H1 (cell line): ENCODE measurements around the gene GIPC2. TPM values are rescaled to one million over a fixed set of nuclear protein-coding genes. Genes with fewer than 3 reads are reported as not detected.

Experiments used
- CTCF ChIA-PET: fragments of 300-600 bp; sonication (Branson Sonifier 250); formaldehyde crosslinking; loops from one replicate; lab custom pipeline; 2021; ENCODE audit not compliant: partially characterized antibody; lab: Charles Lee
- POLR2A ChIA-PET: fragments of 300-600 bp; sonication (Branson Sonifier 250); formaldehyde crosslinking; loops from one replicate; lab custom pipeline; 2021; ENCODE audit warnings: inconsistent platforms; ENCODE audit not compliant: partially characterized antibody; lab: Charles Lee
- DNase-seq, 2 experiments: peaks; one replicate each; pipeline versions ENCODE4 v3.0.0 to v3.0.0-alpha.2; 2010 to 2022; ENCODE audit warnings: low spot score in 2 of 2, low read depth in 1 of 2, mixed read lengths in 1 of 2
- FAIRE-seq: peaks from 2 replicates; lab custom pipeline; 2011; peaks lifted over from hg19 to GRCh38; lab: Jason Lieb, UNC
- H2AFZ ChIP-seq: 2 replicates; pipeline ENCODE4 v1.8.1; 2012; ENCODE audit warnings: low read length, inconsistent platforms
- H2AK5ac ChIP-seq: 2 replicates; pipeline ENCODE4 v1.6.1; 2013; ENCODE audit warnings: low read depth, low read length
- H2BK120ac ChIP-seq: replicated peaks from 2 replicates; pipeline ENCODE3; 2013; ENCODE audit warnings: low read depth, low read length, inconsistent platforms
- H2BK12ac ChIP-seq: 2 replicates; pipeline ENCODE4 v1.6.1; 2013; ENCODE audit warnings: low read depth, low read length
- H2BK15ac ChIP-seq: 2 replicates; pipeline ENCODE4 v1.6.1; 2013; ENCODE audit warnings: low read length
- H2BK20ac ChIP-seq: 2 replicates; pipeline ENCODE4 v1.6.1; 2013; ENCODE audit warnings: low read length
- H2BK5ac ChIP-seq: 2 replicates; pipeline ENCODE4 v1.6.1; 2013; ENCODE audit warnings: low read depth, low read length
- H3K14ac ChIP-seq: 2 replicates; pipeline ENCODE4 v1.6.1; 2013; ENCODE audit warnings: inconsistent platforms; ENCODE audit not compliant: insufficient read length
- H3K18ac ChIP-seq: 2 replicates; pipeline ENCODE4 v1.6.1; 2013; ENCODE audit warnings: low read length; ENCODE audit errors: extremely low read depth
- H3K23ac ChIP-seq: 2 replicates; pipeline ENCODE4 v1.6.1; 2013; ENCODE audit warnings: inconsistent platforms; ENCODE audit not compliant: insufficient read length
- H3K23me2 ChIP-seq: 2 replicates; pipeline ENCODE4 v1.6.1; 2013; ENCODE audit warnings: low read depth, low read length
- H3K27ac ChIP-seq: 2 replicates; pipeline ENCODE4 v1.6.1; 2011; ENCODE audit warnings: low read depth, low read length, inconsistent platforms
- H3K27me3 ChIP-seq, 4 experiments: replicated peaks in 1 of 4; 1 replicate in 1 of 4; 2 replicates in 3 of 4; pipeline versions ENCODE4 v1.6.1 to v1.8.1; 2011 to 2013; ENCODE audit warnings: low read length in 3 of 4, mild to moderate bottlenecking in 3 of 4, inconsistent platforms in 2 of 4, mixed read lengths in 2 of 4, moderate library complexity in 1 of 4; ENCODE audit not compliant: control insufficient read depth in 3 of 4, insufficient read depth in 3 of 4; ENCODE audit errors: extremely low read depth in 1 of 4
- H3K36me3 ChIP-seq, 4 experiments: 2 replicates each; pipeline versions ENCODE4 v1.6.1 to v1.8.1; 2011 to 2013; ENCODE audit warnings: mild to moderate bottlenecking in 4 of 4, low read length in 3 of 4, moderate library complexity in 2 of 4, control low read depth in 1 of 4, inconsistent platforms in 1 of 4; ENCODE audit not compliant: insufficient read depth in 4 of 4, control insufficient read depth in 2 of 4
- H3K4ac ChIP-seq: replicated peaks from 2 replicates; pipeline ENCODE3; 2013; ENCODE audit warnings: low read length, low read depth, mixed read lengths, inconsistent platforms; ENCODE audit not compliant: insufficient read length
- H3K4me1 ChIP-seq, 4 experiments: replicated peaks in 1 of 4; 1 replicate in 1 of 4; 2 replicates in 3 of 4; pipeline versions ENCODE4 v1.6.1 to v1.8.1; 2011 to 2013; ENCODE audit warnings: low read length in 3 of 4, inconsistent platforms in 2 of 4, mixed read lengths in 1 of 4; ENCODE audit not compliant: insufficient read depth in 4 of 4, control insufficient read depth in 3 of 4
- H3K4me2 ChIP-seq, 2 experiments: 2 replicates each; pipeline versions ENCODE4 v1.6.1 to v1.8.1; 2011 to 2013; ENCODE audit warnings: low read depth in 2 of 2, low read length in 2 of 2, control low read depth in 1 of 2, inconsistent platforms in 1 of 2, mild to moderate bottlenecking in 1 of 2; ENCODE audit not compliant: insufficient read depth in 1 of 2
- H3K4me3 ChIP-seq, 4 experiments: fragments of 200-600, 300-600 bp in 1 of 4; sonication (generic), shearing (Covaris generic), sonication (Bioruptor Twin) in 1 of 4; 2 replicates each; pipeline versions ENCODE4 v1.5.1 to v1.8.1; 2011 to 2016; ENCODE audit warnings: low read length in 4 of 4, low read depth in 3 of 4, control low read depth in 2 of 4, inconsistent platforms in 2 of 4, mild to moderate bottlenecking in 2 of 4, mixed read lengths in 1 of 4, moderate library complexity in 1 of 4; ENCODE audit not compliant: insufficient read depth in 2 of 4; ENCODE audit errors: extremely low read depth in 1 of 4
- H3K56ac ChIP-seq: replicated peaks from 2 replicates; pipeline ENCODE3; 2013; ENCODE audit warnings: low read depth, mild to moderate bottlenecking, mixed read lengths, low read length, inconsistent platforms; ENCODE audit not compliant: insufficient read length
- H3K79me1 ChIP-seq: 2 replicates; pipeline ENCODE4 v1.6.1; 2013; ENCODE audit warnings: low read depth, low read length, control low read depth
- H3K79me2 ChIP-seq, 2 experiments: 2 replicates each; pipeline versions ENCODE4 v1.6.1 to v1.8.1; 2012 to 2013; ENCODE audit warnings: low read length in 2 of 2, mild to moderate bottlenecking in 2 of 2, inconsistent platforms in 1 of 2; ENCODE audit not compliant: insufficient read depth in 2 of 2, control insufficient read depth in 1 of 2
- H3K9ac ChIP-seq, 4 experiments: replicated peaks in 1 of 4; 1 replicate in 1 of 4; 2 replicates in 3 of 4; pipeline versions ENCODE4 v1.6.1 to v1.8.1; 2011 to 2013; ENCODE audit warnings: low read depth in 3 of 4, low read length in 3 of 4, control low read depth in 2 of 4, mild to moderate bottlenecking in 2 of 4, moderate library complexity in 2 of 4, inconsistent platforms in 1 of 4; ENCODE audit errors: extremely low read depth in 1 of 4
- H3K9me3 ChIP-seq, 2 experiments: 2 replicates each; pipeline versions ENCODE4 v1.6.1 to v1.8.1; 2012 to 2013; ENCODE audit warnings: mild to moderate bottlenecking in 2 of 2, moderate library complexity in 2 of 2, control low read depth in 1 of 2, inconsistent platforms in 1 of 2, low read depth in 1 of 2, low read length in 1 of 2, mixed read lengths in 1 of 2; ENCODE audit not compliant: insufficient read depth in 2 of 2
- H4K20me1 ChIP-seq, 2 experiments: replicated peaks in 1 of 2; 2 replicates each; pipeline versions ENCODE3 to v1.8.1; 2011 to 2013; ENCODE audit warnings: inconsistent platforms in 2 of 2, low read length in 2 of 2, mild to moderate bottlenecking in 1 of 2; ENCODE audit not compliant: insufficient read depth in 2 of 2, control insufficient read depth in 1 of 2
- H4K5ac ChIP-seq: 2 replicates; pipeline ENCODE4 v1.6.1; 2013; ENCODE audit warnings: low read length, low read depth, mixed read lengths, inconsistent platforms; ENCODE audit not compliant: insufficient read length
- H4K8ac ChIP-seq: 2 replicates; pipeline ENCODE4 v1.8.0; 2013; ENCODE audit warnings: mild to moderate bottlenecking, moderate library complexity, low read length, inconsistent platforms; ENCODE audit not compliant: insufficient read depth; ENCODE audit errors: extremely low read depth
- H4K91ac ChIP-seq: replicated peaks from 2 replicates; pipeline ENCODE3; 2013; ENCODE audit warnings: low read length, mixed read lengths, inconsistent platforms; ENCODE audit not compliant: insufficient read length
- ASH2L ChIP-seq: fragments of 200-600, 300-600 bp; sonication (generic); IDR thresholded peaks from one replicate; pipeline ENCODE4 v1.7.1; 2017; ENCODE audit warnings: low read length
- BRCA1 ChIP-seq: IDR thresholded peaks from 2 replicates; pipeline ENCODE4 v1.6.1; 2012; ENCODE audit warnings: low read depth, low read length, improper control_type of control experiment
- CHD2 ChIP-seq: IDR thresholded peaks from 2 replicates; pipeline ENCODE4 v1.6.1; 2012; ENCODE audit warnings: low read length, improper control_type of control experiment
- EZH2 ChIP-seq: fragments of 200-600 bp; sonication (generic); IDR thresholded peaks from 2 replicates; pipeline ENCODE4 v1.7.1; 2012; ENCODE audit warnings: low read depth, mild to moderate bottlenecking, moderate library complexity, low read length, inconsistent platforms; ENCODE audit not compliant: severe bottlenecking
- KDM4A ChIP-seq: IDR thresholded peaks from one replicate; pipeline ENCODE4 v1.7.1; 2012; ENCODE audit warnings: low read depth, mild to moderate bottlenecking, moderate library complexity, low read length, inconsistent platforms; ENCODE audit not compliant: severe bottlenecking
- NRF1 ChIP-seq: IDR thresholded peaks from 2 replicates; pipeline ENCODE4 v1.6.1; 2011; ENCODE audit warnings: mild to moderate bottlenecking, low read depth, low read length, improper control_type of control experiment
- RFX5 ChIP-seq: IDR thresholded peaks from 2 replicates; pipeline ENCODE4 v1.6.1; 2011; ENCODE audit warnings: low read depth, low read length, improper control_type of control experiment, borderline replicate concordance
- TBP ChIP-seq: IDR thresholded peaks from 2 replicates; pipeline ENCODE4 v1.6.1; 2011; ENCODE audit warnings: low read depth, low read length, improper control_type of control experiment
- WGBS, 2 experiments: shearing (Covaris generic) in 1 of 2; methylation state at CpG; one replicate each; pipeline versions ENCODE4 v1.1.6 to v1.1.7; 2013 to 2015; ENCODE audit warnings: low lambda C conversion rate in 2 of 2, mixed read lengths in 2 of 2, inconsistent platforms in 1 of 2, low coverage in 1 of 2, missing lambda C conversion rate in 1 of 2; ENCODE audit not compliant: insufficient replicate concordance in 2 of 2, insufficient coverage in 1 of 2, insufficient read length in 1 of 2; ENCODE audit errors: extremely low coverage in 1 of 2, missing lambda C conversion rate in 1 of 2; 5-methylcytosine and 5-hydroxymethylcytosine counted together
- polyA plus RNA-seq, 7 experiments: library from polyadenylated mRNA; depleted of rRNA in 3 of 7; stranded (reverse) in 5 of 7; unstranded in 2 of 7; fragments of >200 nt in 5 of 7; fragments of 200-250 nt in 2 of 7; gene quantifications; 1 replicate in 5 of 7; 2 replicates in 1 of 7; 4 replicates in 1 of 7; pipeline versions ENCODE4 v1.2.1 to v1.2.3, GENCODE V29; 2011 to 2013; ENCODE audit warnings: missing spikeins in 2 of 7, mixed read lengths in 2 of 7
- total RNA-seq: library from RNA; stranded (reverse); fragmentation: NEBNext Ultra II Directional; extraction: Animal tissue kit (Norgen Biotek cat#: 25700); gene quantifications from 2 replicates; pipeline ENCODE4 v1.2.1, GENCODE V29; 2021

The GIPC2 gene
- total and polyA plus RNA-seq, 2 of the 8 experiments (the other 6 are each of a cell fraction or from before 2014, with no cell fraction given) = 0.29 to 0.69 TPM

DNA sequence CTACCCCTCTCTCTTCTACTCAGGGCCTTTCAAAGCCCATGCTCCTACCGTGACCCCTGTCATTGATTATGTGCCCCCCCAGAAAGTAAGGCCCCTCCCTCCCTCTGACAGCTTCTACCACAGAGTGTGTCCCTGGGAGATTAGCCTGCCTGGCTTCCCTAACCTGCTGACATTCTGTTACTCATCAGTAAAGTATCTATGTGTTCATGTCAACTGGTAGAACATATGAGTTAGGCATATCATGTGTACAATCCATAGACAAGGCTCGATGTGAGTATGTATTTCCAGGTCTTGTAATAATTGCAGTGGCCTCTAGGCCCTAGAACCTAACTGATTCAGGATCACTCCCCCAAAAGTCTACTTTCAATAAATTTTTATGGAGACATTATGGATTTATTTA lies 120.0 kb downstream of the GIPC2 start:
- H3K4me1 ChIP-seq = no peaks in the 10 kb centered on the region
- POLR2A ChIA-PET = no interaction called here
- no peak for FAIRE-seq
- TF ChIP-seq BRCA1 = no peak
- no peak for TF ChIP-seq RFX5
- TF ChIP-seq CHD2 = no peak
- no peak for TF ChIP-seq KDM4A
- TF ChIP-seq NRF1 = no peak
- TF ChIP-seq TBP = no peak
- TF ChIP-seq EZH2 = no peak
- no peak for TF ChIP-seq ASH2L

More for the DNA sequence above, 120.0 kb downstream of the GIPC2 start:
- H3K4ac ChIP-seq = no peak overlapping the region
- H2BK15ac ChIP-seq = no peak overlapping the region
- H4K5ac ChIP-seq = no peak overlapping the region
- no peaks in the 10 kb centered on the region for H3K79me2 ChIP-seq
- no peak overlapping the region for H3K14ac ChIP-seq
- H4K20me1 ChIP-seq = no peaks in the 10 kb centered on the region
- H2AFZ ChIP-seq = no peak overlapping the region
- no peaks in the 10 kb centered on the region for H3K27me3 ChIP-seq
- no peak overlapping the region for H3K18ac ChIP-seq
- H3K27ac ChIP-seq = no peak overlapping the region
- H3K56ac ChIP-seq = no peak overlapping the region
- no peak overlapping the region for H3K23ac ChIP-seq
- no peak overlapping the region for H3K9ac ChIP-seq
- no peak overlapping the region for H4K91ac ChIP-seq
- H2BK120ac ChIP-seq = no peak overlapping the region
- H3K36me3 ChIP-seq = no peaks in the 10 kb centered on the region
- 84% methylated on average over 2 of the region's 2 CpGs; no CpG with 5 or more reads in 1 of the 2 experiments for whole genome bisulfite sequencing, 2 experiments
- CTCF ChIA-PET = interaction anchor here (1.0 kb wide), 1 partner anchor 11 kb away, joined by 3 read pairs; no protein-coding TSS in a partner anchor
- H3K4me3 ChIP-seq = no peak overlapping the region
- H3K79me1 ChIP-seq = no peaks in the 10 kb centered on the region
- no peak overlapping the region for H4K8ac ChIP-seq
- H2AK5ac ChIP-seq = no peak overlapping the region
- H2BK20ac ChIP-seq = no peak overlapping the region
- no peak overlapping the region for H2BK12ac ChIP-seq
- DNase-seq = no peak
- H2BK5ac ChIP-seq = no peak overlapping the region
- H3K4me2 ChIP-seq = no peak overlapping the region
- no peaks in the 10 kb centered on the region for H3K23me2 ChIP-seq
- no peaks in the 10 kb centered on the region for H3K9me3 ChIP-seq
